HepG2 (cell line): ENCODE data around the gene GABRG3. TPM values are rescaled to one million over a fixed set of nuclear protein-coding genes. Genes with fewer than 3 reads are reported as not detected.

Experiments
- ATAC-seq: fragments of 200-7000 bp; cut with Tn5 transposase; 3 replicates; pipeline ENCODE4 v1.9.1; 2020; ENCODE audit warnings: mild to moderate bottlenecking, moderate library complexity
- BruUV-seq: library from RNA; stranded (reverse); fragments of 400-500 nt; replicated peaks from 2 replicates; lab custom pipeline; 2021; lab: Mats Ljungman, UMichigan
- CTCF ChIA-PET: fragments of 300-600 bp; formaldehyde crosslinking; extraction: SDS; loops from one replicate; lab custom pipeline; 2021; ENCODE audit warnings: low total read pairs, inconsistent platforms, low intra/inter-chr PET ratio; lab: Yijun Ruan, JAX
- POLR2A ChIA-PET: fragments of 350-600 bp; sonication (Branson Sonifier 250); formaldehyde crosslinking; loops from one replicate; lab custom pipeline; 2020; ENCODE audit warnings: antibody characterized with exemption, inconsistent platforms; lab: Yijun Ruan, JAX
- DNase-seq: peaks from one replicate; pipeline ENCODE4 v3.0.0-alpha.2; 2015; ENCODE audit warnings: low spot score
- FAIRE-seq: peaks from 3 replicates; lab custom pipeline; 2011; peaks lifted over from hg19 to GRCh38; lab: Jason Lieb, UNC
- H2AFZ ChIP-seq: one replicate; pipeline ENCODE4 v1.6.1; 2011; ENCODE audit warnings: low read length, inconsistent platforms
- H3K27ac ChIP-seq: fragments of 300-600 bp; 3 replicates; pipeline ENCODE4 v1.8.0; 2011; ENCODE audit warnings: mixed run types, mild to moderate bottlenecking, mixed read lengths, low read length, inconsistent platforms; ENCODE audit not compliant: insufficient read depth; ENCODE audit errors: extremely low read length
- H3K27me3 ChIP-seq, 2 experiments: fragments of 200-600 bp in 1 of 2; 2 replicates in 1 of 2; 3 replicates in 1 of 2; pipeline versions ENCODE4 v1.6.0 to v1.8.0; 2011; ENCODE audit warnings: low read length in 2 of 2, mild to moderate bottlenecking in 2 of 2, moderate library complexity in 2 of 2, inconsistent platforms in 1 of 2; ENCODE audit not compliant: insufficient read depth in 2 of 2, control insufficient read depth in 1 of 2
- H3K36me3 ChIP-seq, 2 experiments: fragments of 200-600 bp in 1 of 2; replicated peaks in 1 of 2; 2 replicates in 1 of 2; 3 replicates in 1 of 2; pipeline versions ENCODE4 v1.5.1 to v1.8.0; 2011; ENCODE audit warnings: low read length in 2 of 2, inconsistent platforms in 1 of 2; ENCODE audit not compliant: insufficient read depth in 2 of 2, control insufficient read depth in 1 of 2
- H3K4me1 ChIP-seq: 2 replicates; pipeline ENCODE4 v1.5.1; 2012; ENCODE audit warnings: low read length, inconsistent platforms; ENCODE audit not compliant: insufficient read depth
- H3K4me2 ChIP-seq: 2 replicates; pipeline ENCODE4 v1.6.0; 2011; ENCODE audit warnings: low read depth, low read length, inconsistent platforms
- H3K4me3 ChIP-seq, 3 experiments: fragments of 200-600 bp in 1 of 3; sonication (generic), shearing (Covaris generic) in 1 of 3; replicated peaks in 1 of 3; 2 replicates each; pipeline ENCODE4 v1.5.1; 2011 to 2016; ENCODE audit warnings: low read length in 3 of 3, inconsistent platforms in 2 of 3, low read depth in 2 of 3, mild to moderate bottlenecking in 2 of 3, control low read depth in 1 of 3, mixed read lengths in 1 of 3; ENCODE audit not compliant: insufficient read depth in 1 of 3
- H3K79me2 ChIP-seq: one replicate; pipeline ENCODE4 v1.6.1; 2011; ENCODE audit warnings: low read length, inconsistent platforms; ENCODE audit not compliant: insufficient read depth
- H3K9ac ChIP-seq: 2 replicates; pipeline ENCODE4 v1.6.0; 2011; ENCODE audit warnings: mild to moderate bottlenecking, low read depth, low read length, inconsistent platforms; ENCODE audit not compliant: insufficient read depth
- H3K9me3 ChIP-seq: 2 replicates; pipeline ENCODE4 v1.5.1; 2012; ENCODE audit warnings: mild to moderate bottlenecking, low read length
- H4K20me1 ChIP-seq: 2 replicates; pipeline ENCODE4 v1.6.0; 2011; ENCODE audit warnings: inconsistent platforms, mild to moderate bottlenecking, low read length, moderate library complexity; ENCODE audit not compliant: insufficient read depth
- PCBP2 ChIP-seq: fragments of 200-400 bp; formaldehyde crosslinking; optimal IDR thresholded peaks from 2 replicates; pipeline ENCODE3; 2018; ENCODE audit warnings: low read length, low read depth; ENCODE audit not compliant: poor library complexity, severe bottlenecking
- SRF ChIP-seq: IDR thresholded peaks from 2 replicates; pipeline ENCODE4 v1.6.1; 2011; ENCODE audit warnings: mild to moderate bottlenecking, low read depth, low read length, moderate library complexity
- TBX3 ChIP-seq: fragments of 450-650 bp; IDR thresholded peaks from 2 replicates; pipeline ENCODE4 v1.6.1; 2017; ENCODE audit warnings: antibody characterized with exemption, mild to moderate bottlenecking, inconsistent platforms, borderline replicate concordance
- THAP8 ChIP-seq: sonication (generic); formaldehyde crosslinking; IDR thresholded peaks from 2 replicates; pipeline ENCODE4 v1.5.1; 2020; ENCODE audit warnings: missing genetic modification reagents, mild to moderate bottlenecking, borderline replicate concordance
- THAP9 ChIP-seq: sonication (generic); formaldehyde crosslinking; IDR thresholded peaks from 2 replicates; pipeline ENCODE4; 2020; ENCODE audit warnings: missing genetic modification reagents, mild to moderate bottlenecking, borderline replicate concordance
- ZBTB3 ChIP-seq: sonication (generic); formaldehyde crosslinking; IDR thresholded peaks from 2 replicates; pipeline ENCODE4 v1.4.0; 2020; ENCODE audit warnings: low read depth, mild to moderate bottlenecking, moderate library complexity, missing genetic modification reagents, borderline replicate concordance
- ZNF687 ChIP-seq: sonication (generic); formaldehyde crosslinking; IDR thresholded peaks from 2 replicates; pipeline ENCODE4 v1.5.1; 2020; ENCODE audit warnings: mild to moderate bottlenecking, missing genetic modification reagents, moderate library complexity
- ZNF75D ChIP-seq: sonication (generic); formaldehyde crosslinking; IDR thresholded peaks from 2 replicates; pipeline ENCODE4 v1.8.1; 2023; ENCODE audit warnings: missing genetic modification reagents, mild to moderate bottlenecking, borderline replicate concordance
- WGBS: methylation state at CpG from one replicate; pipeline ENCODE4 v1.1.6; 2017; ENCODE audit warnings: low lambda C conversion rate; 5-methylcytosine and 5-hydroxymethylcytosine counted together
- in situ Hi-C: cut with HindIII; loops from 2 replicates; pipeline ENCODE4 v1.10.0; 2017; ENCODE audit warnings: low pct_unique_long_range_greater_than_20kb; ENCODE audit not compliant: extremely low pct_ligation_motif_present
- intact Hi-C: fragments of 100-400 bp; cut with micrococcal nuclease; formaldehyde crosslinking; loops from one replicate; pipeline ENCODE4 v1.10.0; 2022; ENCODE audit not compliant: unreplicated experiment
- polyA plus RNA-seq, 8 experiments: library from polyadenylated mRNA; depleted of rRNA in 3 of 8; stranded (reverse) in 7 of 8; unstranded in 1 of 8; fragments of >200 nt; fragmentation: Illumina TruSeq in 4 of 8; extraction: Trizol in 4 of 8; gene quantifications; 2 replicates each; pipeline versions ENCODE4 v1.2.1 to v1.2.3, GENCODE V29; 2011 to 2016; ENCODE audit warnings: low read depth in 4 of 8, missing spikeins in 1 of 8, mixed read lengths in 1 of 8; ENCODE audit not compliant: insufficient read depth in 1 of 8
- total RNA-seq, 5 experiments: library from RNA; depleted of rRNA; stranded (reverse); fragments of >200 nt; fragmentation: Illumina TruSeq; extraction: Trizol; gene quantifications; 2 replicates each; pipeline ENCODE4 v1.2.3, GENCODE V29; 2016; ENCODE audit warnings: low read depth in 1 of 5

Gene GABRG3
- total and polyA plus RNA-seq, 2 of the 13 experiments (the other 11 are each of a cell fraction or from before 2014, with no cell fraction given) = not detected

GRCh38 chr15:27214961-27215360 is 244.0 kb downstream of the GABRG3 start (continued):
- TF ChIP-seq ZNF687 = no peak
- TF ChIP-seq, all 625 proteins: peak for 0

- no peak overlapping the region for H3K4me2 ChIP-seq
- FAIRE-seq = no peak
- 0 out of 2 replicates have a peak, but pooled peaks cover 6% of the 10 kb centered on the region for H3K9me3 ChIP-seq
- intact Hi-C loops = no loop called here
- no peaks in the 10 kb centered on the region for H3K4me1 ChIP-seq
- in situ Hi-C loops = no loop called here
- ATAC-seq = no peak
- TF ChIP-seq ZNF75D (no peak), SRF (no peak), THAP8 (CRISPR knock-in tag) (no peak), THAP9 (CRISPR knock-in tag) (no peak), PCBP2 (no peak), ZBTB3 (CRISPR knock-in tag) (no peak), TBX3 (no peak)
- no peak overlapping the region for H2AFZ ChIP-seq
- no peak overlapping the region for H3K4me3 ChIP-seq
- H3K27me3 ChIP-seq = no peaks in the 10 kb centered on the region; a peak in 1 of 5 replicates
- H3K36me3 ChIP-seq = no peaks in the 10 kb centered on the region
- ChIA-PET POLR2A (no interaction called here), CTCF (no interaction called here)
- no peak overlapping the region for H3K27ac ChIP-seq
- BruUV-seq = no TSS peak
- H3K79me2 ChIP-seq = no peaks in the 10 kb centered on the region
- H3K9ac ChIP-seq = no peak overlapping the region
- H4K20me1 ChIP-seq = no peaks in the 10 kb centered on the region
- no peak for DNase-seq
- 29% methylated on average over 8 of the region's 8 CpGs for WGBS
These were observed 247.4 kb downstream of the GABRG3 start for GRCh38 chr15:27218426-27218825.
